ENCODE measurements around the gene C2CD3.
"Not testable (repeated sequence)": the region's sequence is repeated elsewhere in the genome, so short reads cannot be mapped to it uniquely, and the experiment has no call there.

Gene C2CD3

DNA sequence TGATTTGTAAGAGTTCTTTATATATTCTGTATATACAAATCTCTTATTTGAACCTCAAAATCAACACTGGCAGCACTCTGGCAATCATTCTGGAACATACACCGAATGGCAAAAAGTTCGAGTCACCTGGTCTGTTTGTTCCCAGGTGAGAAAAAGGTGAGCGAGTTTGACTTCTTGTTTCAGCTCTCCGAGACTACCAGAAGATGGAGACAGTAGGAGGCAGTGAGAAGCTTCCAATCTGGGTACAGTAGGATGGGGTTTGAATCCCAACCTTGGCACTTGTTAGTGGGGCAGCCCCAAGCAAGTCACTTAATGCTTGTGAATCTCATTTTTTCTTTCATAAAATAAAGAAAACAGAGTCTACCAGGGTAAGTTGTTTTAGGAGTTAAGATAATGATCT lies 76.4 kb downstream of the C2CD3 start:
- Histone ChIP-seq H3K4me1 (ENCODE audit: control insufficient read depth, insufficient read depth, low read length, poor library complexity, severe bottlenecking) (no peaks in the 10 kb centered on the region), H3K4me3 (ENCODE audit: insufficient read depth, low read depth, low read length, poor library complexity, severe bottlenecking) (no peak overlapping the region), H3K36me3 (ENCODE audit: control insufficient read depth, insufficient read depth, low read length) (peaks cover 39% of the 10 kb centered on the region), H3K27ac (ENCODE audit: insufficient read depth, low read length, poor library complexity, severe bottlenecking) (no peak overlapping the region), H3K27me3 (replicated peaks; ENCODE audit: control insufficient read depth, insufficient read depth, low read length, poor library complexity, severe bottlenecking) (no peaks in the 10 kb centered on the region), H3K9me3 (ENCODE audit: control insufficient read depth, low read length) (no peaks in the 10 kb centered on the region)
- no peak for DNase-seq

DNA sequence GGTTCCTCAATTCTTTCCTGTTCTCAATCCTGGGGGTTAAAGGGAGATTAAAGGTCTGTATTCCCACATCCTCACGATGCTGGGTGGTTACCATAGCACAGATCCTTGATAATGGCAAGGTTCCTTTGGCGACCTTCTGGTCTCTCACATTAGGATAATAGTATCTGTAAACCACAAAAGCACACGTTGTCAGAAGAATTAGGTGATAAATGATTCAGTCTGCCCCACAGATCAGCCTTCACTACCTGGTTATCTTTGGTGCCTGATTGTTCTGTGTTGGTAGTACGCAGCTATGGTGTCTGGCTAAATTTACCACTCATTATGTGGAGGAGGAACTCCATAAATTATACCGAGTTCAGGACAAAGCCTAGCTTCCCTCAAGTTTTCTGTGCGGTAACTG lies 78.4 kb downstream of the C2CD3 start:
- Histone ChIP-seq H3K27ac (ENCODE audit: insufficient read depth, low read length, poor library complexity, severe bottlenecking) (no peak overlapping the region), H3K4me1 (ENCODE audit: control insufficient read depth, insufficient read depth, low read length, poor library complexity, severe bottlenecking) (no peaks in the 10 kb centered on the region), H3K27me3 (replicated peaks; ENCODE audit: control insufficient read depth, insufficient read depth, low read length, poor library complexity, severe bottlenecking) (no peaks in the 10 kb centered on the region), H3K4me3 (ENCODE audit: insufficient read depth, low read depth, low read length, poor library complexity, severe bottlenecking) (no peak overlapping the region), H3K36me3 (ENCODE audit: control insufficient read depth, insufficient read depth, low read length) (peaks cover 31% of the 10 kb centered on the region), H3K9me3 (ENCODE audit: control insufficient read depth, low read length) (no peaks in the 10 kb centered on the region)
- no peak for DNase-seq

DNA sequence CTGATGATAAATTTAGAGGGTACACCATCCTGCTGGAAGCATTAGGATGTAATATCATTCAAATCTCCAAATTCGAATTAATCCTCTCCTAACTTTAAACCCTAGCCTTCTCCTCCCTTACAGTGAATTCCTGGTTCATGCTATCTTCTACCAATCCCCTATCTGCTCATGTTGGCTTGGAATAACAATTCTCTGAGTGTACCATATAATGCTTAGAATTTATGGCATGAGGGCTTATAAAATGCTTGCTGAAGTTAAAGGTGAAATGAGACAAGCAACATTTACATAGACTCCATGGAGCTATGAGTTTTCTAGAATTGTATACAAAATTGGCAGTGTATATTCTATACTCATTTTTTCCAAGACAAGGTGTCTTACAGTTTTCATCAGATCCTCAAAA lies 79.3 kb downstream of the C2CD3 start:
- no peak overlapping the region for H3K4me3 ChIP-seq (ENCODE audit: insufficient read depth, low read depth, low read length, poor library complexity, severe bottlenecking)
- DNase-seq, result no peak
- no peaks in the 10 kb centered on the region for H3K27me3 ChIP-seq (replicated peaks; ENCODE audit: control insufficient read depth, insufficient read depth, low read length, poor library complexity, severe bottlenecking)
- no peak overlapping the region for H3K27ac ChIP-seq (ENCODE audit: insufficient read depth, low read length, poor library complexity, severe bottlenecking)
- no peaks in the 10 kb centered on the region for H3K9me3 ChIP-seq (ENCODE audit: control insufficient read depth, low read length)
- no peaks in the 10 kb centered on the region for H3K4me1 ChIP-seq (ENCODE audit: control insufficient read depth, insufficient read depth, low read length, poor library complexity, severe bottlenecking)
- peaks cover 34% of the 10 kb centered on the region for H3K36me3 ChIP-seq (ENCODE audit: control insufficient read depth, insufficient read depth, low read length)

DNA sequence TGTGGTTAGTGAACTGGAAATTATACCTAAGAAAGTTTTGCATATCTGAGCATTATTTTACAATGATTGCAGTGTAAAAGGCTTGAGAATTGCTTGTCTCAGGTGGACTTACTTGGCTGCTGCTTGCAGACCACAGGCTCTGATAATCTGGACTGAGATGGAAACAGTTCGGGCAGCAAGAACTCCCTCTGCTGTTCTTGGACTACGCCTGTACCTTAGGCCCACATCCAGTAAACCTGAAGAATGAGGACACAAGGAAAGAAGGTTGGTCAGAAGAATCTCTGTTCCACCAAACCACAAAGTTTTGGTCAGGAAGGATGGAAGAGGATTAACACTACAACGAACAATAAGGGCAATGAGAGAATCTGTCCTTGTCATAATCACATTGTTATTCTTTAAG lies 80.1 kb downstream of the C2CD3 start:
- no peak for DNase-seq
- H3K36me3 ChIP-seq (ENCODE audit: control insufficient read depth, insufficient read depth, low read length), result peaks cover 41% of the 10 kb centered on the region

DNA sequence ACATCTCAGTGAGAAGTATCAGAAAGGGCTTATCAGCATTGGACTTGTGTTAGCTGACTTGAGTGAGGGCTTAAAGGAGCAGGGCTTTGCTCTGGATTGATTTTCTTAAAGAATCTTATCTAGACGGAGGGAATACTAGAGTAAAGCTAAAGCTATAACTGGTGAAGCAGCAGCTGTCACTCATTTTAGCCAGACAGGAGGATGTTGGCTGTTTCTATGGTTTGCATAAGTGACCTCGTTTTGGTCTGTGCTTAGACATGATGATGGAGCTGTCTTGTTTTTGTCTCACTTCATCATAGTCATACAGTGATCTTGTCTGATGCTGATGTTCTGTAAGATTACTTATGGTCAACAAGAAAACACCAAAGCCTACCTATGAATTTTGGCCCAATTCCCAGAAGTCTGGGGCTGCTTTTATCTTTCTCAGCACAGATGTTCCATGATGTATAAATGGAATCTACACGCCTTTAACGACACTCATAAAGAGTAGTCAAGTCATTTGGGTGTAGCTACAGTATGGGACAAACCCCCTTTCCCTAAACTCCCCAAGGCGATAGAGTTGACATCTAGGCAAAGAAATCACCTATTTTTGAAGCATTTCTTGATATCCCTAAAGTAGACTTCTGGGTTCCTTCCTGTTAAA lies 84.4 kb downstream of the C2CD3 start:
- Histone ChIP-seq H3K27ac (ENCODE audit: insufficient read depth, low read length, poor library complexity, severe bottlenecking) (no peak overlapping the region), H3K9me3 (ENCODE audit: control insufficient read depth, low read length) (no peaks in the 10 kb centered on the region), H3K27me3 (replicated peaks; ENCODE audit: control insufficient read depth, insufficient read depth, low read length, poor library complexity, severe bottlenecking) (no peaks in the 10 kb centered on the region), H3K4me1 (ENCODE audit: control insufficient read depth, insufficient read depth, low read length, poor library complexity, severe bottlenecking) (no peaks in the 10 kb centered on the region), H3K4me3 (ENCODE audit: insufficient read depth, low read depth, low read length, poor library complexity, severe bottlenecking) (no peak overlapping the region), H3K36me3 (ENCODE audit: control insufficient read depth, insufficient read depth, low read length) (peaks cover 27% of the 10 kb centered on the region)
- no peak for DNase-seq

More for the DNA sequence above, 80.1 kb downstream of the C2CD3 start:
- H3K27me3 ChIP-seq (replicated peaks; ENCODE audit: control insufficient read depth, insufficient read depth, low read length, poor library complexity, severe bottlenecking), result no peaks in the 10 kb centered on the region
- H3K4me3 ChIP-seq (ENCODE audit: insufficient read depth, low read depth, low read length, poor library complexity, severe bottlenecking), result no peak overlapping the region
- H3K27ac ChIP-seq (ENCODE audit: insufficient read depth, low read length, poor library complexity, severe bottlenecking), result no peak overlapping the region
- no peaks in the 10 kb centered on the region for H3K4me1 ChIP-seq (ENCODE audit: control insufficient read depth, insufficient read depth, low read length, poor library complexity, severe bottlenecking)
- H3K9me3 ChIP-seq (ENCODE audit: control insufficient read depth, low read length), result no peaks in the 10 kb centered on the region

DNA sequence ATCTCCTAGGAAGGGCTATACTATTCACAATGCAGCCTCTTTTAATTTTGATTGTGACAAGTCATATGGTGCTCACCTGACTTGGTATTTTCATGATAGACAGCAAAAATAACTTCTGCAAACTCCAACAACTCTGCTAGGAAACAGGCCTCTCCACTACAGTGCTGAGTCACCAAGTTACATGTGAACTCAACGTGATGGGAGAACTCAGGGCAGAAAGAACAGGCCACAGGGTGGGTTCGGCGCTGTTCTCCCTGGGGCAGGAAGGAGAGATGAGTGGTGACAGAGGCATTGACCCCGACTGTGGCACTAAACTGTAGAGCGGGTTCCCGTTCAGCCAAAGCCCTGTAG lies 85.3 kb downstream of the C2CD3 start:
- no peaks in the 10 kb centered on the region for H3K9me3 ChIP-seq (ENCODE audit: control insufficient read depth, low read length)
- no peaks in the 10 kb centered on the region for H3K4me1 ChIP-seq (ENCODE audit: control insufficient read depth, insufficient read depth, low read length, poor library complexity, severe bottlenecking)
- no peaks in the 10 kb centered on the region for H3K27me3 ChIP-seq (replicated peaks; ENCODE audit: control insufficient read depth, insufficient read depth, low read length, poor library complexity, severe bottlenecking)
- H3K36me3 ChIP-seq (ENCODE audit: control insufficient read depth, insufficient read depth, low read length), result peaks cover 30% of the 10 kb centered on the region
- H3K4me3 ChIP-seq (ENCODE audit: insufficient read depth, low read depth, low read length, poor library complexity, severe bottlenecking), result no peak overlapping the region
- no peak overlapping the region for H3K27ac ChIP-seq (ENCODE audit: insufficient read depth, low read length, poor library complexity, severe bottlenecking)
- DNase-seq, result no peak

DNA sequence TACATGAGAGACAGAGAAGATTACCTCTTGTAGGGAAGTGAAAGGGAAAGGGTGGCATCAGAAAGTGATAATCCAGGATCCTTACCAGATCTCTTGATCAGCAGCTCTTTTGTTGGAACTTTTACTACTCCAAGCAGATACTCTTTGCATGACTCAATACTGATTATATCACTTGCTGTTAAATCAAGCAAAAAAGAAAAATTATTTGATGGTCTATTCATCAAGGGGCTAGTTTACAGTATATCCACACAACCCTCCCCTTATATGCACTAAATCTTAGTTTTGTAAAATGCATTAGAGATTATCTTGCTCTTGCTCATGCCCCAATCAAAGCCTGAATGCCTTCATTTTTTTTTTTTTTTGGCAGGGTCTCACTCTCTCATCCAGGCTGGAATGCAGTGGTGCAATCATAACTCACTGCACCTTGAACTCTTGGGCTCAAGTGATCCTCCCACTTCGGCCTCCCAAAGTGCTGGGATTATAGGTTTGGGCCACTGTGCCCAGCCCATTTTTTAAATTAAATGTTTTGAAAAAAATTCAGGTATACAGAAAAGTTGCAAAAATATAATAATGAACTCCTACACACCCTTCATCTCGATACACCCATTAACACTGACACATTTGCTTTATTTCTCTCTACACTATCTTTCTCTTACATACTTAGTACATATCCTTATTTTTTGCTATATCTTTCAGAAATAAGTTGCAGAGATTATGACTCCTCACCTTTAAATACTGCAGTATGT lies 85.8 kb downstream of the C2CD3 start:
- Histone ChIP-seq H3K27ac (ENCODE audit: insufficient read depth, low read length, poor library complexity, severe bottlenecking) (no peak overlapping the region), H3K4me1 (ENCODE audit: control insufficient read depth, insufficient read depth, low read length, poor library complexity, severe bottlenecking) (no peaks in the 10 kb centered on the region), H3K4me3 (ENCODE audit: insufficient read depth, low read depth, low read length, poor library complexity, severe bottlenecking) (no peak overlapping the region), H3K9me3 (ENCODE audit: control insufficient read depth, low read length) (no peaks in the 10 kb centered on the region), H3K27me3 (replicated peaks; ENCODE audit: control insufficient read depth, insufficient read depth, low read length, poor library complexity, severe bottlenecking) (no peaks in the 10 kb centered on the region), H3K36me3 (ENCODE audit: control insufficient read depth, insufficient read depth, low read length) (peaks cover 29% of the 10 kb centered on the region)
- DNase-seq, result no peak

DNA sequence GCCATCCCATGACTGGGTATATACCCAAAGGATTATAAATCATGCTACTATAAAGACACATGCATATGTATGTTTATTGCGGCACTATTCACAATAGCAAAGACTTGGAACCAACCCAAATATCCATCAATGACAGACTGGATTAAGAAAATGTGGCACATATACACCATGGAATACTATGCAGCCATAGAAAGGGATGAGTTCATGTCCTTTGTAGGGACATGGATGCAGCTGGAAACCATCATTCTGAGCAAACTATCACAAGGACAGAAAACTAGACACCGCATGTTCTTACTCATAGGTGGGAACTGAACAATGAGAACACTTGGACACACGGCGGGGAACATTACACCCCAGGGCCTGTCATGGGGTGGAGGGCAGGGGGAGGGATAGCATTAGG lies 86.9 kb downstream of the C2CD3 start:
- H3K27me3 ChIP-seq (replicated peaks; ENCODE audit: control insufficient read depth, insufficient read depth, low read length, poor library complexity, severe bottlenecking); H3K4me3 ChIP-seq (ENCODE audit: insufficient read depth, low read depth, low read length, poor library complexity, severe bottlenecking); H3K9me3 ChIP-seq (ENCODE audit: control insufficient read depth, low read length); H3K4me1 ChIP-seq (ENCODE audit: control insufficient read depth, insufficient read depth, low read length, poor library complexity, severe bottlenecking); DNase-seq; H3K27ac ChIP-seq (ENCODE audit: insufficient read depth, low read length, poor library complexity, severe bottlenecking): not testable (repeated sequence)
- H3K36me3 ChIP-seq (ENCODE audit: control insufficient read depth, insufficient read depth, low read length), result peaks cover 23% of the 10 kb centered on the region

DNA sequence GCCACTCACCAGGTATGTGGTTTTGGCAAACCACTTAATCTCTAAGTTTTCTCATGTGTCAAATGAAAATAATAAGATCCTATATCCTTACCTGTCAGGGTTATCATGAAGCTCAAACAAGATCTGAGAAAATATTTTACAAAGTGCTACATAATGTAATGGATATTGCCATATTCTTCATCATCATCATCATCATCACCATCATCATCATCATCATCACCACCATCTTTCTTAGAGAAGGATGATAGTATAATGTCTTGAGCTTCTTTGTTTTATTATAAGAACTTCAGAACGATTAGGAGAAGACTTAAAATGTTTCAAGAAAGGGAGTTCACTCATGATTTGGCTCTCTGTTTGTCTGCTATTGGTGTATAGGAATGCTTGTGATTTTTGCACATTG lies 89.4 kb downstream of the C2CD3 start:
- H3K27ac ChIP-seq (ENCODE audit: insufficient read depth, low read length, poor library complexity, severe bottlenecking), result no peak overlapping the region
- H3K4me3 ChIP-seq (ENCODE audit: insufficient read depth, low read depth, low read length, poor library complexity, severe bottlenecking), result no peak overlapping the region
- H3K9me3 ChIP-seq (ENCODE audit: control insufficient read depth, low read length), result no peaks in the 10 kb centered on the region
- no peak for DNase-seq
- no peaks in the 10 kb centered on the region for H3K4me1 ChIP-seq (ENCODE audit: control insufficient read depth, insufficient read depth, low read length, poor library complexity, severe bottlenecking)
- H3K36me3 ChIP-seq (ENCODE audit: control insufficient read depth, insufficient read depth, low read length), result peaks cover 32% of the 10 kb centered on the region
- no peaks in the 10 kb centered on the region for H3K27me3 ChIP-seq (replicated peaks; ENCODE audit: control insufficient read depth, insufficient read depth, low read length, poor library complexity, severe bottlenecking)

DNA sequence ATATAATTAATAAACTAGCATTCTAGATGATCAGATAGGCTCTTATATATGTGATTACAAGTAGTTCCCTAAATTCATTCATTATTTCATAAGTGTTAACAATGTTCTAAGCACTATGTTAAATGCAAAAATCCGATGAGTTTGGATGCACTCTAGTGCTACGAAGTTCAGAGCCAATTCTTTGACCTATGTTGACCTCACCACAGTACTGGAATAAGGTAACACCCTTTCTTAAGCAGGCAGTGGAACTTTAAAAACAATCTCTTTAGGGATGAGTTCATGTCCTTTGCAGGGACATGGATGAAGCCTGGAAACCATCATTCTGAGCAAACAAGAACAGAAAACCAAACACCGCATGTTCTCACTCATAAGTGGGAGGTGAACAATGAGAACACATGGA lies 93.6 kb downstream of the C2CD3 start:
- DNase-seq, result no peak
- Histone ChIP-seq H3K4me3 (ENCODE audit: insufficient read depth, low read depth, low read length, poor library complexity, severe bottlenecking) (no peak overlapping the region), H3K27me3 (replicated peaks; ENCODE audit: control insufficient read depth, insufficient read depth, low read length, poor library complexity, severe bottlenecking) (no peaks in the 10 kb centered on the region), H3K4me1 (ENCODE audit: control insufficient read depth, insufficient read depth, low read length, poor library complexity, severe bottlenecking) (no peaks in the 10 kb centered on the region), H3K27ac (ENCODE audit: insufficient read depth, low read length, poor library complexity, severe bottlenecking) (no peak overlapping the region), H3K36me3 (ENCODE audit: control insufficient read depth, insufficient read depth, low read length) (peaks cover 25% of the 10 kb centered on the region), H3K9me3 (ENCODE audit: control insufficient read depth, low read length) (no peaks in the 10 kb centered on the region)
